CD4-positive, alpha-beta T cell (primary cell): ENCODE measurements around the gene C9orf72. TPM values are rescaled to one million over a fixed set of nuclear protein-coding genes. Genes with fewer than 3 reads are reported as not detected.

Experiments used
- ATAC-seq: fragments of 200-7000 bp; cut with Tn5 transposase; one replicate; pipeline ENCODE4 v1.10.0; 2022; ENCODE audit warnings: mild to moderate bottlenecking; ENCODE audit not compliant: poor library complexity
- CTCF ChIA-PET: fragments of 350-600 bp; sonication (Branson Sonifier 250); formaldehyde crosslinking; loops from one replicate; lab custom pipeline; 2021; ENCODE audit warnings: antibody characterized with exemption, inconsistent platforms; lab: Charles Lee
- POLR2A ChIA-PET: fragments of 350-600 bp; sonication (Branson Sonifier 250); formaldehyde crosslinking; loops from one replicate; lab custom pipeline; 2021; ENCODE audit warnings: antibody characterized with exemption, inconsistent platforms; lab: Charles Lee
- DNase-seq, 14 experiments: peaks; one replicate each; pipeline ENCODE4 v3.0.0-alpha.2; 2013 to 2020; ENCODE audit warnings: mixed read lengths in 2 of 14
- H3K27ac ChIP-seq, 2 donors: one replicate each; pipeline versions ENCODE4 v1.5.1 to v1.7.0; 2013; ENCODE audit warnings: low read length in 2 of 2, low read depth in 1 of 2, mild to moderate bottlenecking in 1 of 2
- H3K27me3 ChIP-seq, 2 experiments: 1 replicate in 1 of 2; 2 replicates in 1 of 2; pipeline versions ENCODE4 v1.6.1 to v1.7.0; 2013; ENCODE audit warnings: low read length in 2 of 2, control low read depth in 1 of 2, mild to moderate bottlenecking in 1 of 2, moderate library complexity in 1 of 2; ENCODE audit not compliant: insufficient read depth in 2 of 2, control insufficient read depth in 1 of 2
- H3K36me3 ChIP-seq: one replicate; pipeline ENCODE4 v1.6.1; 2013; ENCODE audit warnings: low read length, control low read depth; ENCODE audit not compliant: insufficient read depth
- H3K4me1 ChIP-seq: one replicate; pipeline ENCODE4 v1.6.1; 2013; ENCODE audit warnings: low read length, control low read depth; ENCODE audit not compliant: insufficient read depth
- H3K4me3 ChIP-seq: one replicate; pipeline ENCODE4 v1.5.1; 2013; ENCODE audit warnings: mild to moderate bottlenecking, low read length, moderate library complexity
- H3K9me3 ChIP-seq, 2 experiments: 1 replicate in 1 of 2; 2 replicates in 1 of 2; pipeline versions ENCODE4 v1.6.1 to v1.7.0; 2013; ENCODE audit warnings: low read length in 2 of 2, mild to moderate bottlenecking in 2 of 2, control low read depth in 1 of 2, moderate library complexity in 1 of 2; ENCODE audit not compliant: control insufficient read depth in 1 of 2, insufficient read depth in 1 of 2
- H3K27ac Mint-ChIP-seq: one replicate; pipeline ENCODE4 v1.8.0; 2020; ENCODE audit warnings: mixed read lengths
- H3K27me3 Mint-ChIP-seq: one replicate; pipeline ENCODE4 v1.8.0; 2021; ENCODE audit warnings: mixed read lengths
- H3K36me3 Mint-ChIP-seq: one replicate; pipeline ENCODE4 v1.8.0; 2021; ENCODE audit warnings: low read depth, mixed read lengths
- H3K4me1 Mint-ChIP-seq: one replicate; pipeline ENCODE4 v1.8.0; 2021; ENCODE audit warnings: low read depth, mixed read lengths
- H3K4me3 Mint-ChIP-seq: one replicate; pipeline ENCODE4 v1.8.0; 2020; ENCODE audit warnings: mild to moderate bottlenecking, mixed read lengths
- H3K9me3 Mint-ChIP-seq: one replicate; pipeline ENCODE4 v1.8.0; 2020; ENCODE audit warnings: mixed read lengths
- intact Hi-C, 2 experiments: fragments of 100-400 bp; cut with DNase I in 1 of 2; cut with micrococcal nuclease in 1 of 2; formaldehyde crosslinking; loops; one replicate each; pipeline versions ENCODE4 v1.15.1 to v1.9.0; 2023 to 2025; cut with DNase I, micrococcal nuclease
- total RNA-seq, 174 experiments: library from RNA in 2 of 174; stranded (reverse) in 2 of 174; gene quantifications; one replicate each; pipeline ENCODE4 v1.2.3 and lab custom pipeline; 2021 to 2026
- TF ChIP-seq, protein P1 (sequence below): fragments of 200-600 bp; IDR thresholded peaks from one replicate; pipeline ENCODE4 v1.8.0; 2022; ENCODE audit warnings: antibody characterized with exemption, mild to moderate bottlenecking

C9orf72 gene
- total RNA-seq, 2 experiments from 2014 or later, result 36.9 to 39.2 TPM

DNA sequence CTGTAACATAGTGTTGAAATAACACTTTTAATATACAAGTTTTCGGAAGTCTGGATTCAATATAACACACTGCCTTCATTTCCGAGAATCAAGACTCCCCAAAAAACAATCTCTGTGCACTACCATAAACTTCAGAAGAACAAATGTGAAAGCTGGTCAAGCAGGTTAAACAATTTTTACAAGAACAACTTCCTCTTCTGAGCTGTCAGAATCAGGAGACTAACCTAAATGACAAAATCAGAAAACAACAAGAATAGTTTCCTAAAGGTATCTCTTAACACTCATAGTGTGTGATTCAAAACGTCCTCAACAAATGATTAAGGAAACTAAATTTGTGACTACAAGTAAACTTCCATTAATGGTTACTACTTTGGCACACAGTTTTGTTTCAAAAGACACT is 11.6 kb downstream of the C9orf72 start:
- peaks cover 69% of the 10 kb centered on the region for H3K36me3 Mint-ChIP-seq
- POLR2A ChIA-PET, result interaction anchor here (3.6 kb wide), 1 partner anchor 12 kb away, joined by 18 read pairs; the partner anchor contains the start of gene C9orf72

DNA sequence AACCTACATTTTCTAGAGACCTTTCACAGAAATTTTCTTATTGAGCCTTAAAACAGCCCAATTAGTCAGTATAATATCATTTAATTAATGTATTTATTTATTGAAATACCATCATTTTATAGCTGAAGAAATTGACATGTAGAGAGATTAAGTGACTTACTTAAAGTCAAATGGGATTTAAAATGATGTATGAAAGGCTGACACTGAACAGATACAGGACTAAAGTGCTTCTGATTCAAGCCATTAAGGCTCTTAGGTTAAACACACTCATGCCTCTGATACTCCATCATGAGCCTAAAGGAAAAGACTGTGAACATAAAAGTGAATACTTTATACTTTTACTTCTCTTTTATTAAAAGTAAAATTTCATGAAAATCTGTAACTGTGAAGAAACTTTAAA is 12.8 kb downstream of the C9orf72 start:
- no peaks in the 10 kb centered on the region for H3K4me1 ChIP-seq
- intact Hi-C loops, result no loop called here
- TF ChIP-seq, protein P1, sequence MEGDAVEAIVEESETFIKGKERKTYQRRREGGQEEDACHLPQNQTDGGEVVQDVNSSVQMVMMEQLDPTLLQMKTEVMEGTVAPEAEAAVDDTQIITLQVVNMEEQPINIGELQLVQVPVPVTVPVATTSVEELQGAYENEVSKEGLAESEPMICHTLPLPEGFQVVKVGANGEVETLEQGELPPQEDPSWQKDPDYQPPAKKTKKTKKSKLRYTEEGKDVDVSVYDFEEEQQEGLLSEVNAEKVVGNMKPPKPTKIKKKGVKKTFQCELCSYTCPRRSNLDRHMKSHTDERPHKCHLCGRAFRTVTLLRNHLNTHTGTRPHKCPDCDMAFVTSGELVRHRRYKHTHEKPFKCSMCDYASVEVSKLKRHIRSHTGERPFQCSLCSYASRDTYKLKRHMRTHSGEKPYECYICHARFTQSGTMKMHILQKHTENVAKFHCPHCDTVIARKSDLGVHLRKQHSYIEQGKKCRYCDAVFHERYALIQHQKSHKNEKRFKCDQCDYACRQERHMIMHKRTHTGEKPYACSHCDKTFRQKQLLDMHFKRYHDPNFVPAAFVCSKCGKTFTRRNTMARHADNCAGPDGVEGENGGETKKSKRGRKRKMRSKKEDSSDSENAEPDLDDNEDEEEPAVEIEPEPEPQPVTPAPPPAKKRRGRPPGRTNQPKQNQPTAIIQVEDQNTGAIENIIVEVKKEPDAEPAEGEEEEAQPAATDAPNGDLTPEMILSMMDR, result no peak
- Mint-ChIP-seq H3K27ac (no peak overlapping the region), H3K9me3 (no peaks in the 10 kb centered on the region), H3K4me3 (no peak overlapping the region), H3K27me3 (no peaks in the 10 kb centered on the region), H3K4me1 (peaks cover 20% of the 10 kb centered on the region), H3K36me3 (peaks cover 64% of the 10 kb centered on the region)
- H3K27ac ChIP-seq, result no peak overlapping the region
- H3K27me3 ChIP-seq, result no peaks in the 10 kb centered on the region
- DNase-seq (no peak), ATAC-seq (no peak)
- ChIA-PET CTCF (interaction anchor here (1.1 to 2.2 kb wide), 2 partner anchors 13 to 31 kb away, joined by 4 to 5 read pairs; partner anchors contain the start of genes C9orf72 and MOB3B), POLR2A (interaction anchor here (3.6 kb wide), 1 partner anchor 13 kb away, joined by 18 read pairs; the partner anchor contains the start of gene C9orf72)
- no peak overlapping the region for H3K4me3 ChIP-seq
- peaks cover 41% of the 10 kb centered on the region for H3K36me3 ChIP-seq
- H3K9me3 ChIP-seq, result no peaks in the 10 kb centered on the region

More for the DNA sequence above, 11.6 kb downstream of the C9orf72 start:
- CTCF ChIA-PET, result interaction anchor here (2.2 kb wide), 1 partner anchor 11 kb away, joined by 5 read pairs; the partner anchor contains the start of gene C9orf72
- Histone ChIP-seq H3K27me3 (no peaks in the 10 kb centered on the region), H3K36me3 (peaks cover 39% of the 10 kb centered on the region), H3K9me3 (no peaks in the 10 kb centered on the region), H3K27ac (no peak overlapping the region), H3K4me3 (no peak overlapping the region), H3K4me1 (no peaks in the 10 kb centered on the region)
- H3K4me1 Mint-ChIP-seq, result peaks cover 23% of the 10 kb centered on the region
- no peak overlapping the region for H3K4me3 Mint-ChIP-seq
- intact Hi-C loops, result no loop called here
- no peaks in the 10 kb centered on the region for H3K27me3 Mint-ChIP-seq
- no peak overlapping the region for H3K27ac Mint-ChIP-seq
- no peaks in the 10 kb centered on the region for H3K9me3 Mint-ChIP-seq
- ATAC-seq, result no peak
- DNase-seq, result no peak
- TF ChIP-seq, protein P1, result no peak

DNA sequence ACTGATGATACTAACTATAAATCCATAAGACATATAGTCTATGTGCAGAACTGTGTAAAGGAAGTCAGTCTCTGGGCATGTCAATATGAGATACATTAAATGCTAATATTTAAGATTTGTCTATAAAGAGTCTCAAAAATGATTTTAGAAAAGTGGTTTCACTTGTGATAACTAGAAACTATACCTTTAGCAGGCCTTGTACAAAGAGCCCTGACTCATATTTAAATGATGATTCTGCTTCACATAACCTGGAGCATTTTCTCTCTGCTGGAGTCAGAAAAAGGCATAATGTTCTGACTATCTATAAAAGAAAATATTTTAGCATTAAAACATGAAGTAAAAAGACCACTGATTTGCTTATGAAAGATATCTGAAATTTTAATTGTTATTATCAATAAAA is 15.0 kb downstream of the C9orf72 start:
- Histone ChIP-seq H3K4me3 (no peak overlapping the region), H3K36me3 (peaks cover 56% of the 10 kb centered on the region), H3K4me1 (no peaks in the 10 kb centered on the region), H3K27ac (no peak overlapping the region), H3K27me3 (no peaks in the 10 kb centered on the region), H3K9me3 (no peaks in the 10 kb centered on the region)
- H3K4me3 Mint-ChIP-seq, result no peak overlapping the region
- H3K27me3 Mint-ChIP-seq, result no peaks in the 10 kb centered on the region
- DNase-seq, result no peak
- TF ChIP-seq, protein P1, result no peak
- CTCF ChIA-PET, result interaction anchor here (0.6 kb wide), 1 partner anchor 23 kb away, joined by 3 read pairs; no protein-coding TSS in a partner anchor
- intact Hi-C loops, result no loop called here
- H3K27ac Mint-ChIP-seq, result no peak overlapping the region
- peaks cover 64% of the 10 kb centered on the region for H3K36me3 Mint-ChIP-seq
- POLR2A ChIA-PET, result interaction anchor here (3.6 kb wide), 1 partner anchor 15 kb away, joined by 18 read pairs; the partner anchor contains the start of gene C9orf72
- H3K9me3 Mint-ChIP-seq, result no peaks in the 10 kb centered on the region
- no peaks in the 10 kb centered on the region for H3K4me1 Mint-ChIP-seq
- no peak for ATAC-seq
